Activated T-cell treated with anti-CD3 and anti-CD28 coated beads, Interleukin-2, amount 50 U/mL, for 4 hours (primary cell): Measurements from ENCODE around the gene RHBDD1. TPM values are rescaled to one million over a fixed set of nuclear protein-coding genes. Genes with fewer than 3 reads are reported as not detected.
"Not testable (repeated sequence)": the region's sequence is repeated elsewhere in the genome, so short reads cannot be mapped to it uniquely, and the experiment has no call there.

Experiments used
- ATAC-seq, 2 donors: fragments of 200-7000 bp; cut with Tn5 transposase; one replicate each; pipeline ENCODE4 v1.10.0; 2021
- DNase-seq: peaks from one replicate; pipeline ENCODE4 v3.0.0-alpha.2; 2020
- H3K27me3 Mint-ChIP-seq: one replicate; pipeline ENCODE4 v1.8.0; 2021; ENCODE audit warnings: low read depth, mixed read lengths
- H3K36me3 Mint-ChIP-seq: one replicate; pipeline ENCODE4 v1.8.0; 2022; ENCODE audit warnings: mixed read lengths; ENCODE audit not compliant: insufficient read depth
- H3K4me1 Mint-ChIP-seq: one replicate; pipeline ENCODE4 v1.8.0; 2021; ENCODE audit warnings: low read depth, mixed read lengths
- H3K4me3 Mint-ChIP-seq: one replicate; pipeline ENCODE4 v1.8.0; 2021; ENCODE audit warnings: mild to moderate bottlenecking, moderate library complexity, mixed read lengths
- H3K9me3 Mint-ChIP-seq: one replicate; pipeline ENCODE4 v1.8.0; 2021; ENCODE audit warnings: mixed read lengths
- total RNA-seq, 3 donors: library from RNA; stranded (reverse); gene quantifications; one replicate each; pipeline ENCODE4 v1.2.1, GENCODE V29; 2021

The RHBDD1 gene
- total RNA-seq, 3 donors from 2014 or later = 37.9 to 40.0 (median 38.7) TPM

DNA sequence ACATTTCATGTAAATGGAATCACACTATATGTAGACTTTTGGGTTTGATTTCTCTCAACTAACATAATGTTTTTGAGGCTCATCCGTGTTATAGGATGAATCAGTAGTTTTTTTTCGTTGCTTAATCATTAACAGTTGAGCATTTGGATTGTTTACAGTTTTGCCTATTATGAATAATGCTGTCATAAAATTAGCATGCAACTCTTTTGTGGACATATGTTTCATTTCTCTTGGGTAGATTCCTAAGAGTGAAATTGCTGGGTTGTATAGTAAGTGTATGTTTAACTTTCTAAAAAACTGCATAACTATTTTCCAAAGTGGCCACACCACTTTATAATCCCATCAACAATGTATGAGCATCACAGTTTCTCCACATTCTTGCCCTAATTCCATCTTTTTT is 7.7 kb upstream of the RHBDD1 start:
- DNase-seq (no peak), ATAC-seq (peak; percentile 27 to 56)
- no peak overlapping the region for H3K4me3 Mint-ChIP-seq
- H3K4me1 Mint-ChIP-seq = peaks cover 18% of the 10 kb centered on the region
- H3K9me3 Mint-ChIP-seq = peaks cover 4% of the 10 kb centered on the region
- peaks cover 15% of the 10 kb centered on the region for H3K36me3 Mint-ChIP-seq
- no peaks in the 10 kb centered on the region for H3K27me3 Mint-ChIP-seq

- ATAC-seq (no peak), DNase-seq (no peak)
- H3K27me3 Mint-ChIP-seq = no peaks in the 10 kb centered on the region
- peaks cover 19% of the 10 kb centered on the region for H3K36me3 Mint-ChIP-seq
- no peak overlapping the region for H3K4me3 Mint-ChIP-seq
- peaks cover 27% of the 10 kb centered on the region for H3K4me1 Mint-ChIP-seq
- no peaks in the 10 kb centered on the region for H3K9me3 Mint-ChIP-seq
These were observed 5.9 kb upstream of the RHBDD1 start for GRCh38 chr2:226829721-226830631.

DNA sequence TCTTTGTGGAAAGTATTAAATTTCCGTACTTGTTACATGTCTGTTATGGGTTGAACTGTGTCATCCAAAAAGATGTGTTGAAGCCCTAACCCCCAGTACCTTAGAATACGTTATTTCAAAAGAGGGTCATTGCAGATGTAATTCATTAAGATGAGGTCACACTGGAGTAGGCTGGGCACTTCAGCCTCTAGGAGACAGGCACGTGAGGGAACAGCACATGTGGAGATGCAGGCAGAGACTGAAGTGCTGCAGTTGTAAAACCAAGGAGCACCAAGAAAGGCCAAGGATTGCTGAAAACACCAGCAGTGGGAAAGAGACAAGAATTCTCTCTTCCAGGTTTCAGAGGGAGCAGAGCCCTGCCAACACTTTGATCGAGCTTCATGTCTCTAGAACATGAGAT is 4.6 kb upstream of the RHBDD1 start:
- Mint-ChIP-seq H3K27me3 (no peaks in the 10 kb centered on the region), H3K9me3 (no peaks in the 10 kb centered on the region), H3K36me3 (peaks cover 19% of the 10 kb centered on the region), H3K4me1 (peaks cover 29% of the 10 kb centered on the region), H3K4me3 (no peak overlapping the region)
- DNase-seq (no peak), ATAC-seq (no peak)

GRCh38 chr2:226832061-226832460 is 3.8 kb upstream of the RHBDD1 start:
- no peak for DNase-seq
- H3K4me1 Mint-ChIP-seq = peaks cover 32% of the 10 kb centered on the region
- no peak overlapping the region for H3K4me3 Mint-ChIP-seq
- H3K9me3 Mint-ChIP-seq = no peaks in the 10 kb centered on the region
- peaks cover 19% of the 10 kb centered on the region for H3K36me3 Mint-ChIP-seq
- no peak for ATAC-seq
- no peaks in the 10 kb centered on the region for H3K27me3 Mint-ChIP-seq

GRCh38 chr2:226834880-226835279 is 974 bp upstream of the RHBDD1 start:
- peaks cover 46% of the 10 kb centered on the region for H3K4me1 Mint-ChIP-seq

DNA sequence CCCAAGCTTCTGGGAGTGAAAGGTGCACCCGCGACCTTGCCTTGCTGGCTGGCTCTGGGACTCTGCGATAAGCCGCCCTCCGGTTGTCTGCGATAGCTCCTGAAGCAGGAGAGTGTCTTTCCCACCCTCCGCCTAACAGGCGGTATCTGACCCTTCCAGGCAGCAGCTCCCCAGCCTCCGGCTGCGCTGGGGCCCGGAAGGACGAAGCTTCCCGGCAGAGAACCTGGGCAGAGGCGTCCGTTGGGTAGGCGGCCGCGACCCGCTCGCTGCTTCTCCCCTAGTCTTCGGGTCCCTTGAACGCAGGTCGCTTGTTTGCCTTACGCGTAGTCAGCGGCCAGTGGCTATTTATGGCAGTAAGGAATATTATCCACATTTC is 446 bp upstream of the RHBDD1 start:
- Mint-ChIP-seq H3K9me3 (no peaks in the 10 kb centered on the region), H3K36me3 (peaks cover 26% of the 10 kb centered on the region), H3K27me3 (no peaks in the 10 kb centered on the region), H3K4me3 (peak overlapping the region; percentile 93), H3K4me1 (peaks cover 49% of the 10 kb centered on the region)
- DNase-seq (peak; percentile 40), ATAC-seq (peak; percentile 12)

More at GRCh38 chr2:226834880-226835279, 974 bp upstream of the RHBDD1 start:
- not testable (repeated sequence) for ATAC-seq, DNase-seq, H3K9me3 Mint-ChIP-seq, H3K27me3 Mint-ChIP-seq
- H3K36me3 Mint-ChIP-seq = peaks cover 23% of the 10 kb centered on the region
- H3K4me3 Mint-ChIP-seq = peak overlapping the region; percentile 93

DNA sequence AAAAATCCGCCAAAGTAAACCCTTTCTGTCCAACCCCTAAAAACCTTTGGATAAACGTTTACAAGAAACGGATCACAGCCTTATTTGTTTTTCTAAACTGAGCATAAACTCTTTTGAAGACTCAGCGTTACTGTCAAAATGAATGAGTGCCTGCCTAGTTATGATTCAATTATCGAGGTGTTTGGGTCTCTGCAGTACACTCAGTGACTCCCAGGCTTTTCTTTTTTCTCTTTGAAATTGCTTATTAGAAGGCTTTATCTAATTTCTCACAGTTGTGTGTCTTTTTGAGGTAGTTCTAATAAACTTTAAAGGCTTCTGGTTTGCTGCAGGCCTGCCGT is 663 bp downstream of the RHBDD1 start:
- Mint-ChIP-seq H3K27me3 (no peaks in the 10 kb centered on the region), H3K36me3 (peaks cover 22% of the 10 kb centered on the region), H3K4me1 (peaks cover 57% of the 10 kb centered on the region), H3K4me3 (peak overlapping the region; percentile 93), H3K9me3 (no peaks in the 10 kb centered on the region)
- DNase-seq = no peak
- peak; percentile 28 to 36 for ATAC-seq

DNA sequence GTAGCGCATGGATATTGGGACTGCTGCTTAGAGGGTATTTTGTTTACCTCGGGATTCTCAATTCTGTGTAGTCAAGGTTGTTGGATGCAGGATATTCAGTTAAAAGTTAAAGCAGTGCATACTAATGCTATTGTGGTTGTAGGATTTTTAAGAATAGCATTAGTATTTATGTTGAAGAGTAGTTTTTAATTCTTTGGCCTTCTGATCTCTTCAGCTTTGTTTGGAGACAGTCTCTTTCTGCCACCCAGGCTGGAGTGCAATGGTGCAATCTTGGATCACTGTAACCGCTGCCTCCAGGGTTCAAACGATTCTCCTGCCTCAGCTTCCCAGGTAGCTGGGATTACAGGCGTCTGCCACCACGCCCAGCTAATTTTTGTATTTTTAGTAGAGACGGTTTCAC is 1.5 kb downstream of the RHBDD1 start:
- no peak for ATAC-seq
- Mint-ChIP-seq H3K36me3 (peaks cover 24% of the 10 kb centered on the region), H3K4me3 (peak overlapping the region; percentile 93), H3K27me3 (no peaks in the 10 kb centered on the region), H3K4me1 (peaks cover 61% of the 10 kb centered on the region), H3K9me3 (no peaks in the 10 kb centered on the region)
- no peak for DNase-seq

GRCh38 chr2:226837787-226838603 is 2.1 kb downstream of the RHBDD1 start:
- DNase-seq = no peak
- peak overlapping the region; percentile 93 for H3K4me3 Mint-ChIP-seq

GRCh38 chr2:226838722-226839121 is 2.9 kb downstream of the RHBDD1 start:
- no peaks in the 10 kb centered on the region for H3K9me3 Mint-ChIP-seq
- no peaks in the 10 kb centered on the region for H3K27me3 Mint-ChIP-seq
- peak overlapping the region; percentile 65 for H3K4me3 Mint-ChIP-seq
- no peak for DNase-seq
- peaks cover 71% of the 10 kb centered on the region for H3K4me1 Mint-ChIP-seq
- no peak for ATAC-seq
- H3K36me3 Mint-ChIP-seq = peaks cover 22% of the 10 kb centered on the region

More at GRCh38 chr2:226837787-226838603, 2.1 kb downstream of the RHBDD1 start:
- ATAC-seq = no peak
- no peaks in the 10 kb centered on the region for H3K9me3 Mint-ChIP-seq
- no peaks in the 10 kb centered on the region for H3K27me3 Mint-ChIP-seq
- H3K36me3 Mint-ChIP-seq = peaks cover 24% of the 10 kb centered on the region
- H3K4me1 Mint-ChIP-seq = peaks cover 67% of the 10 kb centered on the region

- Mint-ChIP-seq H3K4me1 (peaks cover 73% of the 10 kb centered on the region), H3K4me3 (peak overlapping the region; percentile 65), H3K9me3 (no peaks in the 10 kb centered on the region), H3K27me3 (no peaks in the 10 kb centered on the region), H3K36me3 (peaks cover 24% of the 10 kb centered on the region)
- ATAC-seq = no peak
- no peak for DNase-seq
These were observed 3.3 kb downstream of the RHBDD1 start for GRCh38 chr2:226839161-226839560.

DNA sequence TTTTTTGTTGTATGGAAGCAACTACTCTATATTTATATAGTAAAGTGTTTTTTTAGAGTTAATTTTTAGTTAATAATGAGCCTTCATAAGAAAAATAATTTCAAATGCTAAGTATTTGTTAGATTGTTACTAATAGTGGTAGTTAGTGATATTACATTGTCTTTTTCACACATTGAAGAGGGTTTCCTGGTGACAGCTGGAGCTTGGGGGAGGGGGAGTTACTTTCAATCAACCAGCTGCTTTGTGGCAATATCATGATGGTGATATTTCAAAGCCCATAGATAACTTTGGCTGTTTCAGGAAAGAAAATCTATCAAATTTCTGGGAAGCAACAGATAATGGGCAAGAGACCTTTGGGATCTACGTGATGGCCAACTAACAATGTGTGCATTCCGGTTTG is 4.1 kb downstream of the RHBDD1 start:
- Mint-ChIP-seq H3K27me3 (no peaks in the 10 kb centered on the region), H3K36me3 (peaks cover 24% of the 10 kb centered on the region), H3K4me1 (peaks cover 73% of the 10 kb centered on the region), H3K4me3 (no peak overlapping the region), H3K9me3 (no peaks in the 10 kb centered on the region)
- ATAC-seq (no peak), DNase-seq (no peak)

- Mint-ChIP-seq H3K4me1 (peaks cover 63% of the 10 kb centered on the region), H3K36me3 (peaks cover 23% of the 10 kb centered on the region)
- H3K9me3 Mint-ChIP-seq, DNase-seq, ATAC-seq, H3K4me3 Mint-ChIP-seq, H3K27me3 Mint-ChIP-seq: not testable (repeated sequence)
These were observed 7.1 kb downstream of the RHBDD1 start for GRCh38 chr2:226843001-226843400.

DNA sequence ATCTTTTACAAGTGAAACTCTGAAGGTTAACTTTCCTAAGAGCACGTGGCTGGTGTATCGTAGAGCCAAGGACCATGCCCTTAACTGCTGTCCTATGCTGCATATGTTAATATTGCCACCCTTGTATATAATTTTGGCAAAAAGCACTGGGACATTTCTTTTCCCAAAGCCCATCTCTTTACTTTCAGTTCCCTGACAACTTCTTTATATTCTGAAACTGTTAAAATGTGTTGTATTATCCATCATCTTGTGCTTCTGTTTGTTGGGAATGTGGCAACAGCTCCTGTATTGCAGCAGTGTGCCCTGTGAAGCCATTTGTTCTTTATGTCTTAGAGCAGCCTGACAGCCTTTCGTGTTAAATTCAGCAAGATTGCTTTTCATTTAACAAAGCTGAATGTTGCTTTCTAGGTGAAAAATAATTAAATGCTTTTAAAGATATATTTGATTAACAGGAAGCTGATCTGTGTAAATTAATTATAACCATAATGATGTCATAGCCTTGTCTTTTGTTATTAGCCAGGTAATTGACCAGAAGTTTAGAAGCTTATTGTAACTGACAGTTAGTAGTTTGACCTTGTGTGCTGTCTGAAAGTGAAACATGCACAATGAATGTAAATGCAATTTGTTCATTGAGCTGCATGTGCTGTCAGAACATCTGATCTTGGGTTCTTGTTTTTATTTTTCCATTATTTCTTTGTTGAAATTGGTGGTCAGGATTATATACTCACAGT is 9.7 kb downstream of the RHBDD1 start:
- no peak for DNase-seq
- no peak for ATAC-seq
- H3K27me3 Mint-ChIP-seq = no peaks in the 10 kb centered on the region
- H3K36me3 Mint-ChIP-seq = peaks cover 22% of the 10 kb centered on the region
- H3K4me1 Mint-ChIP-seq = peaks cover 40% of the 10 kb centered on the region
- H3K9me3 Mint-ChIP-seq = no peaks in the 10 kb centered on the region
- H3K4me3 Mint-ChIP-seq = no peak overlapping the region
